Ovary (tissue), 9 donors: ENCODE data around the gene TRABD. TPM values are rescaled to one million over a fixed set of nuclear protein-coding genes. Genes with fewer than 3 reads are reported as not detected.
A peak's percentile ranks its signal among the peaks of the same experiment; 100 is the strongest.

Source experiments
- DNase-seq, 5 donors: peaks; one replicate each; pipeline ENCODE4 v3.0.0-alpha.2; 2019 to 2020
- H3K27ac ChIP-seq, 2 donors: fragments of 200-600 bp; one replicate each; pipeline versions ENCODE4 v1.5.1 to v1.8.0; 2019 to 2022
- H3K27me3 ChIP-seq: fragments of 200-600 bp; one replicate; pipeline ENCODE4 v1.8.0; 2022
- H3K36me3 ChIP-seq: fragments of 200-600 bp; sonication (generic); one replicate; pipeline ENCODE4 v1.5.1; 2019
- H3K4me1 ChIP-seq: one replicate; pipeline ENCODE4 v1.8.1; 2013; ENCODE audit warnings: mild to moderate bottlenecking, moderate library complexity; ENCODE audit not compliant: insufficient read depth
- H3K4me3 ChIP-seq: fragments of 200-600 bp; sonication (generic); one replicate; pipeline ENCODE4 v1.5.1; 2017
- H3K9me3 ChIP-seq, 2 donors: fragments of 200-600 bp in 1 of 2; sonication (generic) in 1 of 2; one replicate each; pipeline versions ENCODE4 v1.5.1 to v1.8.1; 2013 to 2019; ENCODE audit warnings: mild to moderate bottlenecking in 1 of 2, moderate library complexity in 1 of 2
- EP300 ChIP-seq: sonication (generic); formaldehyde crosslinking; IDR thresholded peaks from one replicate; pipeline ENCODE4 v1.6.1; 2017; ENCODE audit warnings: antibody characterized with exemption
- POLR2A ChIP-seq: fragments of 450-650 bp; IDR thresholded peaks from one replicate; pipeline ENCODE4 v1.6.1; 2017; ENCODE audit warnings: antibody characterized with exemption, mild to moderate bottlenecking, moderate library complexity
- WGBS, 3 donors: extraction: QIAGEN DNeasy Blood & Tissue Kit in 1 of 3; methylation state at CpG; one replicate each; pipeline versions ENCODE4 v1.1.5 to v1.1.7; 2013 to 2017; 5-methylcytosine and 5-hydroxymethylcytosine counted together
- intact Hi-C, 4 donors: fragments of 100-400 bp; cut with DNase I; formaldehyde crosslinking; loops; one replicate each; pipeline versions ENCODE4 v1.11.0 to v1.15.1; 2022 to 2023
- polyA plus RNA-seq, 2 donors: library from polyadenylated mRNA; stranded (reverse); fragments of 200-250 nt in 1 of 2; fragments of 350-450 nt in 1 of 2; fragmentation: Illumina TruSeq in 1 of 2; extraction: RNeasy Lipid Tissue Mini Kit (QIAGEN cat#74804) in 1 of 2; gene quantifications; one replicate each; pipeline ENCODE4 v1.2.3, GENCODE V29; 2013 to 2014
- total RNA-seq, 7 donors: library from RNA; depleted of rRNA in 2 of 7; stranded (reverse); fragments of >200 nt in 2 of 7; fragmentation: NEBNext Ultra II Directional in 3 of 7; extraction: Animal tissue kit (Norgen Biotek cat#: 25700) in 3 of 7; gene quantifications; one replicate each; pipeline versions ENCODE4 v1.1.0 to v1.2.4, GENCODE V29; 2016 to 2023
- TF ChIP-seq, protein P1 (sequence below), 3 donors: fragments of 450-650 bp in 2 of 3; fragments of 200-600 bp in 1 of 3; IDR thresholded peaks; one replicate each; pipeline versions ENCODE4 v1.5.1 to v1.8.0; 2016 to 2022; ENCODE audit warnings: antibody characterized with exemption in 3 of 3, mild to moderate bottlenecking in 1 of 3
- donor health status: DM: no; HTN: no; CAD: no; lungs with moderate emphysema.
- donor health status: DM: no; HTN: no; CAD: no.
- donor health status: Bipolar disorder and iron deficiency.
- donor health status: DM: yes; HTN: yes; CAD: no.
- donor health status: DM: no; HTN: no; CAD: no.
- donor health status: DM: yes; HTN: yes; CAD: no.

The TRABD gene
- total and polyA plus RNA-seq, 9 donors: 0.58 to 35.2 (median 26.1) TPM

DNA sequence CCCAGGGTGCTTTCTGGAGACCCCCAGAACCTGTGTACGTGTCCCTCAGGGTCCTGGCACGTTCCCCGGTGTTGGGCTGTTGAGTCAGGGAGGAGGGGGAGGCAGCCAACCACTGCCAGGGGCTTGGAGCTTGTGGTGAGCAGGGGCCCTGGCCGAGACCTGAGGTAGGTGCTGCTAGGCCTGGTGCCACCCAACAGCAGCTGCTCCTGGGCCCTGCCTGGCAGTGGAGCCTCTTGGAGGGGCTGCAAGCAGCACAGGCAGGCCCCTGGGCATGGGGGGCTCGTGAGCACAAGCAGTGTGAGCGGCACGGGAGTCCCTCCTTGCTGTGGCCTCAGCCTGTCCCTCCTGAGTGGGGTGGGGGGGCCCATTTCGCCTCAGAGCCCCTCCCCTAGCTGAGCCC lies 7.9 kb downstream of the TRABD start:
- no peaks in the 10 kb centered on the region for H3K36me3 ChIP-seq
- peak in 1 of 5 donors; percentile 17 for DNase-seq
- no peak overlapping the region for H3K27ac ChIP-seq
- TF ChIP-seq POLR2A: no peak
- TF ChIP-seq EP300: no peak
- TF ChIP-seq, protein P1, sequence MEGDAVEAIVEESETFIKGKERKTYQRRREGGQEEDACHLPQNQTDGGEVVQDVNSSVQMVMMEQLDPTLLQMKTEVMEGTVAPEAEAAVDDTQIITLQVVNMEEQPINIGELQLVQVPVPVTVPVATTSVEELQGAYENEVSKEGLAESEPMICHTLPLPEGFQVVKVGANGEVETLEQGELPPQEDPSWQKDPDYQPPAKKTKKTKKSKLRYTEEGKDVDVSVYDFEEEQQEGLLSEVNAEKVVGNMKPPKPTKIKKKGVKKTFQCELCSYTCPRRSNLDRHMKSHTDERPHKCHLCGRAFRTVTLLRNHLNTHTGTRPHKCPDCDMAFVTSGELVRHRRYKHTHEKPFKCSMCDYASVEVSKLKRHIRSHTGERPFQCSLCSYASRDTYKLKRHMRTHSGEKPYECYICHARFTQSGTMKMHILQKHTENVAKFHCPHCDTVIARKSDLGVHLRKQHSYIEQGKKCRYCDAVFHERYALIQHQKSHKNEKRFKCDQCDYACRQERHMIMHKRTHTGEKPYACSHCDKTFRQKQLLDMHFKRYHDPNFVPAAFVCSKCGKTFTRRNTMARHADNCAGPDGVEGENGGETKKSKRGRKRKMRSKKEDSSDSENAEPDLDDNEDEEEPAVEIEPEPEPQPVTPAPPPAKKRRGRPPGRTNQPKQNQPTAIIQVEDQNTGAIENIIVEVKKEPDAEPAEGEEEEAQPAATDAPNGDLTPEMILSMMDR (IDR thresholded peaks at IDR 0.05): no peak
- H3K4me1 ChIP-seq: peaks cover 8% of the 10 kb centered on the region
- no peaks in the 10 kb centered on the region for H3K27me3 ChIP-seq
- intact Hi-C loops: loop anchor here in 1 of 4 donors (10.0 kb wide), 1 partner anchor 239 kb away; no protein-coding TSS in a partner anchor
- 74 to 83% (median 82%) methylated on average over 8 of the region's 8 CpGs for WGBS, 3 donors
- H3K9me3 ChIP-seq: no peaks in the 10 kb centered on the region
- H3K4me3 ChIP-seq: no peak overlapping the region

DNA sequence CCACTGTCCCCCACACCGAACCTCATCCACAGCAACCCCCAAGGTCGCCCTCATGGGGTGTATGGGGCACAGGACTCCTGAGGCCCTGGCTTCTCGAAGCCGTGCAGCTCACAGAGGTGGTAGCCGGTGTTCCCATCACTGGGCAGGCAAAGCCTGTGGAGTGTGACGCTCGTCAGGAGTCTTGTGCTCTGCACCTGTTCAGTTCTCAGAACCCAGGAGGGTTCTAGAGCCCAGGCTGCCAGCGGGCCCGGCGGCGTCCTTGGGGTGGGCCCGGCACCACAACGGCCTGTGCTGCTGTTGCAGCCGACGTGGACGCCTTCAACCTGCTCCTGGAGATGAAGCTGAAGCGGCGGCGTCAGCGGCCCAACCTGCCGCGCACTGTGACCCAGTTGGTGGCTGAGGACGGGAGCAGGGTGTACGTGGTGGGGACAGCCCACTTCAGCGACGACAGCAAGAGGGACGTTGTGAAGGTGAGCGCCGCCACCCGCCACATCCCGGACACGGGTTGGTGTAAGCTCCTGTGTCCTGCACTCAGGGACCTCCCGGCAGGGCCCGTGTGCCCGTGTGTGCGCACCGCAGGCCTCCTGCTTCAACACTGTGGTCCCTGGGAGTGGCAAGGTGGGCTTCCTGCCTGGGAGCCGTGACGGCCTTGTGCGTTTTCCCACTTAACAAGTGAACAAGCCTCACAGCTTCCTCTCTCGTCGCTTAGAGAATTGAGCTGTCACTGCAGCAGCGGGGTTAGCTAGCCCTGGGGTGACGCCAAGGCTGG lies 8.5 kb downstream of the TRABD start:
- no peaks in the 10 kb centered on the region for H3K36me3 ChIP-seq
- H3K27me3 ChIP-seq: no peaks in the 10 kb centered on the region
- TF ChIP-seq, protein P1 (IDR thresholded peaks at IDR 0.05): no peak
- TF ChIP-seq EP300 (no peak), POLR2A (no peak)
- peak in 1 of 5 donors; percentile 13 for DNase-seq
- H3K27ac ChIP-seq: no peak overlapping the region
- no peaks in the 10 kb centered on the region for H3K9me3 ChIP-seq
- WGBS, 3 donors: 90 to 92% (median 92%) methylated on average over 34 to 44 of the region's 44 CpGs
- intact Hi-C loops: loop anchor here in 1 of 4 donors (10.0 kb wide), 1 partner anchor 239 kb away; no protein-coding TSS in a partner anchor
- H3K4me1 ChIP-seq: peaks cover 8% of the 10 kb centered on the region
- no peak overlapping the region for H3K4me3 ChIP-seq

DNA sequence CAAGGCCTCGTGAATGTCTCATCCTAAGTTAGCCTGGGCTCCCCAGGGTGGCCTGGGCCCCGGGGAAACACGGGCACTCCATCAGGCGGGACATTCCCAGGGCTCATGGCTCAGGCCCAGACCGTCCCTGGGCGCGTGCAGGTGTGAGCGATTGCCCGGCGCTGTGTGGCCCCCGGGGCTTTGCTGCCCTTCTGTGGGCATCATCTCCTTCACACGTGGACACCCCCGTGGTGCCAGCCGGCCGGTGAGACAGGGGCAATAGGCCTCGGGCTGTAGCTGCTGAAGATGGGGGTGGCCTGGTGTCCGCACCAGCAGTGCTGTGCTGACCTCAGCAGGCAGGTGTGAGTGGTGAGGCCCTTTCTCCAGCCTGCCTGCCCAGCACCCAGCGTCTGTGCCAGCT lies 10.5 kb downstream of the TRABD start:
- Histone ChIP-seq H3K36me3 (no peaks in the 10 kb centered on the region), H3K9me3 (no peaks in the 10 kb centered on the region), H3K4me3 (no peak overlapping the region), H3K27me3 (no peaks in the 10 kb centered on the region), H3K27ac (no peak overlapping the region), H3K4me1 (peaks cover 2% of the 10 kb centered on the region)
- intact Hi-C loops: loop anchor here in 1 of 4 donors (10.0 kb wide), 1 partner anchor 241 kb away; no protein-coding TSS in a partner anchor
- 83 to 87% (median 86%) methylated on average over 18 of the region's 18 CpGs for WGBS, 3 donors
- DNase-seq: no peak
- no peak for TF ChIP-seq POLR2A
- TF ChIP-seq, protein P1 (IDR thresholded peaks at IDR 0.05): no peak
- TF ChIP-seq EP300: no peak

DNA sequence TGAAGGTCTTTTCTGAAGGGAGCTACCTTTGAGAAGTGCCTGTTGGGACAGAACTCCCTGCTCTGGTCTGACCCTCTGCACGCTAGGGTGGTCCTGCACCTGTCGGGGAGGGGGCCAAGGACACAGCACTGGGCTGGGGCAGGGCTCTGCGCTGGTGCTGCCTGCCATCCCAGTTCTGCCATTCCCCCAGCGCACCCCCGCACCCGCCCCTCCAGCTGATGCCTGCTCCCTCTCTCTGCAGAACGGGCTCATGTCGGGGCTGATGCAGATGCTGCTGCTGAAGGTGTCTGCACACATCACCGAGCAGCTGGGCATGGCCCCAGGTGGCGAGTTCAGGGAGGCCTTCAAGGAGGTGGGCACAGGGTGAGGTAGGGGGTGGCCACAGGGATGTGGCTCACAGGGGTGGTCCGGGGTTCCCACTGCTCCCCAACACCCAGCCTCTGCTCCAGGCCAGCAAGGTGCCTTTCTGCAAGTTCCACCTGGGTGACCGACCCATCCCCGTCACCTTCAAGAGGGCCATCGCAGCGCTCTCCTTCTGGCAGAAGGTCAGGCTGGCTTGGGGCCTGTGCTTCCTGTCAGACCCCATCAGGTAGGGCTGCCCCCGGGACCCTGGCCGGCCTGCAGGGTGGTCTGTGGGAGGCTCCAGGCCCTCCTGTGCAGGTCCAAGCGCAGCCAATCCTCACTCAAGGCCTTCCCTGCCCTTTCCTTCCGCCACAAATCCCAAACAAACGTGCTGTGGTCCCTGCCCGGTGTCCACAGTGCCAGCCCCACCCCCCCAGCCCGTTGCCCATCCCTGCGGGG lies 11.5 kb downstream of the TRABD start:
- peak in 3 of 5 donors; percentile 17 to 39 (median 32) for DNase-seq
- 80 to 85% (median 82%) methylated on average over 23 of the region's 23 CpGs for WGBS, 3 donors
- Histone ChIP-seq H3K36me3 (no peaks in the 10 kb centered on the region), H3K4me1 (peaks cover 4% of the 10 kb centered on the region), H3K4me3 (no peak overlapping the region), H3K27me3 (no peaks in the 10 kb centered on the region), H3K27ac (no peak overlapping the region), H3K9me3 (no peaks in the 10 kb centered on the region)
- TF ChIP-seq POLR2A (no peak), EP300 (no peak)
- TF ChIP-seq, protein P1 (IDR thresholded peaks at IDR 0.05): no peak
- intact Hi-C loops: loop anchor here in 1 of 4 donors (10.0 kb wide), 1 partner anchor 242 kb away; no protein-coding TSS in a partner anchor
